HFFc6 (cell line): Measurements from ENCODE around the gene ASPRV1. TPM values are rescaled to one million over a fixed set of nuclear protein-coding genes. Genes with fewer than 3 reads are reported as not detected.

Experiments used
- DNase-seq: peaks from one replicate; pipeline ENCODE4 v3.0.0-alpha.2; 2018
- H3K27ac Mint-ChIP-seq: 2 replicates; pipeline ENCODE4 v1.8.0; 2020; ENCODE audit warnings: mild to moderate bottlenecking, mixed read lengths
- H3K27me3 Mint-ChIP-seq: 2 replicates; pipeline ENCODE4 v1.8.0; 2021; ENCODE audit warnings: mild to moderate bottlenecking, moderate library complexity, mixed read lengths; ENCODE audit not compliant: insufficient read depth
- H3K36me3 Mint-ChIP-seq: 2 replicates; pipeline ENCODE4 v1.8.0; 2021; ENCODE audit warnings: low read depth, mixed read lengths
- H3K4me1 Mint-ChIP-seq: 2 replicates; pipeline ENCODE4 v1.8.0; 2020; ENCODE audit warnings: low read depth, mixed read lengths
- H3K4me3 Mint-ChIP-seq: 2 replicates; pipeline ENCODE4 v1.8.0; 2020; ENCODE audit warnings: mild to moderate bottlenecking, moderate library complexity, mixed read lengths
- H3K9me3 Mint-ChIP-seq: 2 replicates; pipeline ENCODE4 v1.8.0; 2020; ENCODE audit warnings: mild to moderate bottlenecking, mixed read lengths
- total RNA-seq, 6 experiments: library from RNA; stranded (reverse); fragmentation: NEBNext Ultra II Directional; extraction: Animal tissue kit (Norgen Biotek cat#: 25700); gene quantifications; 2 replicates in 1 of 6; 3 replicates in 5 of 6; pipeline ENCODE4 v1.2.3, GENCODE V29; 2021
- TF ChIP-seq, protein P1 (sequence below): fragments of 200-600 bp; sonication (generic); IDR thresholded peaks from 2 replicates; pipeline ENCODE4 v1.5.0; 2021; ENCODE audit warnings: antibody characterized with exemption, mild to moderate bottlenecking

Gene ASPRV1
- total RNA-seq, 6 experiments from 2014 or later = 0.07 to 0.15 TPM; not detected in 4

DNA sequence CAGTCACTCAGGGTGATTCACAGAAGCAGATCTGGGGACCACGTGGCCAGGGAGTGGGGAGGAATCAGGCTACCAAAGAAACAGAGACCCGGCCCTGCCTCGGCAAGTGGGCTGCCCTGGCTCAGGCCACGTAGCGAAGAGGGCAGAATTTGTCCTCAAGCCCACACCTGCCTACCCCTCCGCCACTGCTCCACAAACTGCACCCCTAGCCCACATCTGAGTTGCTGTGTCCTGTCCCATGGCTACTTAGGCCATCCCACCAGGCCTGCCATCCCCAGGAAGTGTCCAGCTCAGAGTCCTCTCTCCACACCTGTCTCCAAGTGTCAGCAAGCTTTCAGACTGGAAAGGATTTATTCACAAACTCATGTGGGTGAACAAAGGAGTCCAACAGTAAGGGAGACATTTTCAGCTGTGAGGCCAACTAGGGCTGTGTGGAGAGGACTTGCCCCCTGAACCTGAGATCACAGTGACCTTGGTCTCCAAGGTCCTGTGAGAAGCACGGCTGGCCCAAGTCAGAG is 31.7 kb upstream of the ASPRV1 start:
- peaks cover 6% of the 10 kb centered on the region for H3K27me3 Mint-ChIP-seq
- peaks cover 16% of the 10 kb centered on the region for H3K4me1 Mint-ChIP-seq
- H3K4me3 Mint-ChIP-seq = no peak overlapping the region
- no peaks in the 10 kb centered on the region for H3K36me3 Mint-ChIP-seq
- TF ChIP-seq, protein P1, sequence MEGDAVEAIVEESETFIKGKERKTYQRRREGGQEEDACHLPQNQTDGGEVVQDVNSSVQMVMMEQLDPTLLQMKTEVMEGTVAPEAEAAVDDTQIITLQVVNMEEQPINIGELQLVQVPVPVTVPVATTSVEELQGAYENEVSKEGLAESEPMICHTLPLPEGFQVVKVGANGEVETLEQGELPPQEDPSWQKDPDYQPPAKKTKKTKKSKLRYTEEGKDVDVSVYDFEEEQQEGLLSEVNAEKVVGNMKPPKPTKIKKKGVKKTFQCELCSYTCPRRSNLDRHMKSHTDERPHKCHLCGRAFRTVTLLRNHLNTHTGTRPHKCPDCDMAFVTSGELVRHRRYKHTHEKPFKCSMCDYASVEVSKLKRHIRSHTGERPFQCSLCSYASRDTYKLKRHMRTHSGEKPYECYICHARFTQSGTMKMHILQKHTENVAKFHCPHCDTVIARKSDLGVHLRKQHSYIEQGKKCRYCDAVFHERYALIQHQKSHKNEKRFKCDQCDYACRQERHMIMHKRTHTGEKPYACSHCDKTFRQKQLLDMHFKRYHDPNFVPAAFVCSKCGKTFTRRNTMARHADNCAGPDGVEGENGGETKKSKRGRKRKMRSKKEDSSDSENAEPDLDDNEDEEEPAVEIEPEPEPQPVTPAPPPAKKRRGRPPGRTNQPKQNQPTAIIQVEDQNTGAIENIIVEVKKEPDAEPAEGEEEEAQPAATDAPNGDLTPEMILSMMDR = no peak
- H3K27ac Mint-ChIP-seq = no peak overlapping the region
- DNase-seq = no peak
- H3K9me3 Mint-ChIP-seq = no peaks in the 10 kb centered on the region

DNA sequence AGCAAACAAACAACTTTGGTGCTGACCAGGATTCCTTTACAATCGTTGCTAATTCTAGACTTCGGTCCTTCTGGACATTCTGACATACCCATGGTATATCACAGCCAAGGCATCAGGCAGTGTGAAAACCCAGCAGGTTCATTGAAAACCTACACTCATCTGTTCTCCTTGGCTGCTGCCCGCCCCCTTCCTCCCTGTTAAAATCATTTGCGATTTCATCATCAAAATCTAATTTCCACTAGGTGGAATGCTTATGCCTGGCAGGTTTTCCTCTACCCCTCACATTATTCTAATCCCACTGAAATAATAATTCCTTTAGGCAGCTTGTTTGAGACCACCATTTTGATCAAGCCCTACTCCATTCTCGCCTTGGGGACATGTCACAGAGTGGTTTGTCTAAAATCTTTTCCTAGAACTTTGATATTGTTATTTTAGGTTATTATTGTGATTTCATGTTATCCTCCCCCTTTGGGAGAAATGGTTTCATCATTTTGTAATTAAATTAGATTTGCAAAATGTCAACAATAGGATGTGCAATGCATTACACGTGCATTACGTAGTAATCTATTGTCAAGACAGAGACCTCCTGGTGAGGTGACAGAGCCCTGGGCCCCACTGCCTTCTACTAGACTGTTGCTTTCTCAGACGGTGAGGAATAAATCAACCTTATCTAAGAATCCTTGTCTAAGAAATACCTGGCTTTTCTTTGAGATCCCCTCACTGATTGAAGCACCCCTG is 31.0 kb upstream of the ASPRV1 start:
- Mint-ChIP-seq H3K27ac (no peak overlapping the region), H3K36me3 (no peaks in the 10 kb centered on the region)

DNA sequence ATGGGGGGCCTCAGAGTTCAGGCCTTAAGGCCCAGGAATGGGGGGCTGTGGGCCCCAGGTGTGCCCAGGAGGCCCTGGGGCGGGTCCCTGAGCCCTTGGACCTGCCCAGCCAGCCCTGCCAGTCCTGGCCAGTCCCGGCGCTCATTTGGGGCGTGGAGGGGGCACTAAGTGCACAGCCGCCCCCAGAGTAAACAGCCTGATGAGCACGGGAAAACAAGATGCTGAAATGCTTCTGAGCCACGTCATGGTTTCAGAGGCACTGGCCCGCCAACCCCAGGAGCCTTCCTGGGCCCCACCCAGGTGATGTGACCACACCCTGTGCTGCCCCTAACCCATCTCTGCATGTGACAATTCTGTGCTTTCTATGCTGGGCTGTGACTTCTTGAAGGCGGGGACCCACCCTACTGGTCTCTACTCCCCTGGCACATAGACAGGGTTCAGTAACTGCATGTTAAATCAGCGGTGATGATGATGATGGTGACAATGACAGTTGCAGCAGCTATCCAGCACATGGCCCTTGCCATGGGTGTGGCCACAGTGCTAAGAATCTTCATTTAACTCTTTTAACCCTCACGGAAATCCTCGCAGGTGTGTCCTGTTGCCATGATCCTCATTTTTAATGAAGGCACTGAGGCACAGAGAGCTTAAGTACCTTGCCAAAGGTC is 28.1 kb upstream of the ASPRV1 start:
- Mint-ChIP-seq H3K36me3 (no peaks in the 10 kb centered on the region), H3K27ac (no peak overlapping the region), H3K4me3 (no peak overlapping the region), H3K27me3 (peaks cover 6% of the 10 kb centered on the region), H3K4me1 (no peaks in the 10 kb centered on the region), H3K9me3 (no peaks in the 10 kb centered on the region)
- TF ChIP-seq, protein P1 = no peak
- DNase-seq = no peak

More for the DNA sequence above, 31.0 kb upstream of the ASPRV1 start:
- peaks cover 6% of the 10 kb centered on the region for H3K27me3 Mint-ChIP-seq
- no peak for DNase-seq
- H3K4me1 Mint-ChIP-seq = peaks cover 10% of the 10 kb centered on the region
- no peak overlapping the region for H3K4me3 Mint-ChIP-seq
- TF ChIP-seq, protein P1 = no peak
- no peaks in the 10 kb centered on the region for H3K9me3 Mint-ChIP-seq

DNA sequence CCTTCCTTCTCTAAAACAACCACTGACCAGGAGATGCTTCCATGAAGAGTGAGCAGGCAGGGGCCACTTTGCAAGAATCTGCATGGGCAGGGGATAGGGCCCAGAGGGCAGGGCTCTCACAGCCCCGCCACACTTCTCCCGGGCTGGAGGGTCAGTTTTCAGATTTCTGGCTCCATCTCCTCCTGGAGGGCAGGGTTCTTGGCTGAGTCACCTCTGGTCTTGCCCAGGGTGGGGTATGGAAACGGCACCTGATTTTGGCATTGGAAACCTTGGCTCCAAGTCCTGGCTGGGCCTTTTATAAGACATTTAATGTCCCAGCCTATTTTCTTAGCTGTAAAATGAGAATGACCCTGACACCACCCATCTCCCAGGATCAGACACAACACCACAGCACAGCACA is 27.6 kb upstream of the ASPRV1 start:
- no peak overlapping the region for H3K27ac Mint-ChIP-seq
- peaks cover 6% of the 10 kb centered on the region for H3K27me3 Mint-ChIP-seq
- no peaks in the 10 kb centered on the region for H3K4me1 Mint-ChIP-seq
- H3K36me3 Mint-ChIP-seq = no peaks in the 10 kb centered on the region
- no peak for DNase-seq
- no peak overlapping the region for H3K4me3 Mint-ChIP-seq
- TF ChIP-seq, protein P1 = no peak
- no peaks in the 10 kb centered on the region for H3K9me3 Mint-ChIP-seq

DNA sequence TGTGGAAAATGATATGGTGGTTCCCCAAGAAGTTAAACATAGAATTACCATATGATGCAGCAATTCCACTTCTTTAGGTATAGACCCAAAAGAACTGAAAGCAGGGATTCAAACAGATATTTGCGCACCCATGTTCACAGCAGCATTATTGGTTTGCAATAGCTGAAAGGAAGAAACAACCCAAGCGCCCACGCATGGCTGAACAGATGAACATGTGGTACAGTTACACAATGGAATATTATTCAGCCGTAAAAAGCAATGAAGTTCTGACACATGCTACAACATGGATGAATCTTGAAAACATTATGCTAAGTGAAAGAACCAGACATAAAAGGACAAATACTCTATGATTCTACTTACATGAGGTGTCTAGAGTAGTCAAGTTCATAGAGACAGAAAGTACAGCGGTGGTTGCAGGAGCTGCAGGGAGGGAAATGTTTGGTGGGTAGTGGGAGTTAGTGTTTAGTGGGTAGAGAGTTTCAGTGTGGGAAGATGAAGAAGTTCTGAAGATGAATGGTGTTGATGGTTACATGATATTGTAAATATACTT is 26.7 kb upstream of the ASPRV1 start:
- Mint-ChIP-seq H3K4me1 (no peaks in the 10 kb centered on the region), H3K27me3 (peaks cover 3% of the 10 kb centered on the region), H3K27ac (no peak overlapping the region), H3K9me3 (no peaks in the 10 kb centered on the region), H3K36me3 (no peaks in the 10 kb centered on the region), H3K4me3 (no peak overlapping the region)
- DNase-seq = no peak
- TF ChIP-seq, protein P1 = no peak
